Measurements from ENCODE around the gene SEMA7A.
"Not testable (repeated sequence)": the region's sequence is repeated elsewhere in the genome, so short reads cannot be mapped to it uniquely, and the experiment has no call there.

SEMA7A gene

DNA sequence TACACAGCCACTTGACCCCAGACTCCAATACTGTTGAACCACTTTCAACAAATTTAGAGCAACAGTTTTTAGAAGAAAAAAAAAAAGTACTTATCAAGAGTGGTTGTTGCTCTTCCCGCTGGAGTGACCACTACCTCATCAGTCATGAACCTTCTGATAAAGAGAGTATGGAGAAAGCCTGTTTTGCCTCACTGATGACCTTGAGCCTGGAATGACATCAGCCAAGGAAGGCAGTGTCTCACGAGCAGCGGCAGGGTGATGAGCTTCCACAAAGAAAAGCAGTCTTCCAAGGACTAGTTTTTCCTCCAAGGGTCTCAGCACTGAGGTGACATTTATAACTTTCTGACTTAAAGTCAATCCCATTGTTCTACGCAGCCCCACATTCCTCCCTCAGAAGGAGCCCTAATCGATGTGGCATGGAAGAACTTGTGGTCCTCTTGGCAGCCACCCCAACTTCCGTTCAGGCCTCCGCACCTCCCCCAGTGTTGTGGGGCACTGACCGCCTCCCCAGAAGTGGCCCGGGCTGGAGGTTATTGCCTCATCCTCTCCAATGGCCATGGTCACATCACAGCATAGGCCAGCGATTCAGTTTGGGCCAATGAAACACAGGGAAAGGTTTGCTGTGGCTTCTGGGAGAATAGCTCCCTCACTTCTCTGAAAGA lies 64.5 kb downstream of the SEMA7A start:
- DNase-seq (ENCODE audit: low read depth, low spot score) = no peak
- no peak overlapping the region for H3K4me3 ChIP-seq
- TF ChIP-seq EZH2 (IDR thresholded peaks at IDR 0.05) = no peak
- H3K9me3 ChIP-seq (ENCODE audit: low read depth, low read length) = no peaks in the 10 kb centered on the region
- no peaks in the 10 kb centered on the region for H3K36me3 ChIP-seq (ENCODE audit: insufficient read depth, low read length)
- no peak overlapping the region for H3K27ac ChIP-seq
- no peak overlapping the region for H3K9ac ChIP-seq (ENCODE audit: insufficient read length)

GRCh38 chr15:74368121-74368520 lies 65.6 kb downstream of the SEMA7A start:
- no peak for DNase-seq (ENCODE audit: low read depth, low spot score)

DNA sequence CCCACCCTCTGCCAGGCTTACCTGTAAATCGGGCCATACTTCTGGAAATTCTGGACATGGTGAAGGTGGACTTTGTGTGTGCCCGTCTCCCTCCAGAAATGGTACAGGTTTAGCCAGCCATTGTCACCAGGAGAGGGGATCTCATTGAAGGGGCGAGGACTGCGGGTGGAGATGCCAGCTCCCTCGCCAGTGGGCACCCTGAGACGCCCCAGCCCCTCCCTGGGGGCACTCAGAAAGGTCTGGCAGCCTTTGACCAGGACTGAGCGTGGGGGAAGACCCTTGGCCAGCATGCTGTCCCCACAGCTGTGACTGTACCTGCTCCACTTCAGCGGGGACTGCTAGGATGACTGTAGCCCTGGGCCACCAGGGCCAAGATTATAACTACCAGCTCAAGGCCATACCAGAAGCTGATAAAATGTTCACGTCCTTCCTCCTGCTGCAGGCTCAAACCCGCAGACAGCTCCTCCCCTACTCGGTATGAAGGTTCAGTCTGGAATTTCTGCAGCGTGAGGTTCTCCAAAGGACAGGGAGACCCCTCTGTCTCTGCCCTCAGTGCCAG lies 66.4 kb downstream of the SEMA7A start, which contains the start of gene CYP11A1:
Gene CYP11A1 (minus strand): TSS at position 351 of the 559 bp plus-strand sequence. CDS start 61 bp downstream, at position 290.
- H3K9me3 ChIP-seq (ENCODE audit: low read depth, low read length) = no peaks in the 10 kb centered on the region
- H3K27ac ChIP-seq = no peak within 1 kb of the TSS
- TF ChIP-seq FOXP2 (optimal IDR thresholded peaks at IDR 0.05; ENCODE audit: control extremely low read depth, extremely low read length, insufficient read depth) (no peak), EZH2 (IDR thresholded peaks at IDR 0.05) (no peak), POLR2AphosphoS5 (IDR thresholded peaks at IDR 0.05; ENCODE audit: borderline replicate concordance, low read depth, low read length) (no peak)
- no peaks in the 10 kb centered on the region for H3K36me3 ChIP-seq (ENCODE audit: insufficient read depth, low read length)
- no peak within 1 kb of the TSS for H3K9ac ChIP-seq (ENCODE audit: insufficient read length)
- no peak within 1 kb of the TSS for H3K4me3 ChIP-seq
- DNase-seq (ENCODE audit: low read depth, low spot score) = no peak

More at GRCh38 chr15:74368121-74368520, 65.6 kb downstream of the SEMA7A start:
- TF ChIP-seq FOXP2 (optimal IDR thresholded peaks at IDR 0.05; ENCODE audit: control extremely low read depth, extremely low read length, insufficient read depth) (no peak), EZH2 (IDR thresholded peaks at IDR 0.05) (no peak), POLR2AphosphoS5 (IDR thresholded peaks at IDR 0.05; ENCODE audit: borderline replicate concordance, low read depth, low read length) (no peak)
- Histone ChIP-seq H3K9me3 (ENCODE audit: low read depth, low read length) (no peaks in the 10 kb centered on the region), H3K27ac (no peak overlapping the region), H3K9ac (ENCODE audit: insufficient read length) (no peak overlapping the region), H3K4me3 (no peak overlapping the region), H3K36me3 (ENCODE audit: insufficient read depth, low read length) (no peaks in the 10 kb centered on the region)

- no peak for DNase-seq (ENCODE audit: low read depth, low spot score)
- TF ChIP-seq EZH2 (IDR thresholded peaks at IDR 0.05) (no peak), FOXP2 (optimal IDR thresholded peaks at IDR 0.05; ENCODE audit: control extremely low read depth, extremely low read length, insufficient read depth) (no peak), POLR2AphosphoS5 (IDR thresholded peaks at IDR 0.05; ENCODE audit: borderline replicate concordance, low read depth, low read length) (no peak)
- H3K9me3 ChIP-seq (ENCODE audit: low read depth, low read length) = no peaks in the 10 kb centered on the region
- no peaks in the 10 kb centered on the region for H3K36me3 ChIP-seq (ENCODE audit: insufficient read depth, low read length)
- no peak overlapping the region for H3K4me3 ChIP-seq
- no peak overlapping the region for H3K9ac ChIP-seq (ENCODE audit: insufficient read length)
- no peak overlapping the region for H3K27ac ChIP-seq
These were observed 67.9 kb downstream of the SEMA7A start for GRCh38 chr15:74365598-74366445.

GRCh38 chr15:74364936-74365597 lies 68.7 kb downstream of the SEMA7A start:
- TF ChIP-seq POLR2AphosphoS5 (IDR thresholded peaks at IDR 0.05; ENCODE audit: borderline replicate concordance, low read depth, low read length) (no peak), FOXP2 (optimal IDR thresholded peaks at IDR 0.05; ENCODE audit: control extremely low read depth, extremely low read length, insufficient read depth) (no peak), EZH2 (IDR thresholded peaks at IDR 0.05) (no peak)
- Histone ChIP-seq H3K4me3 (no peak overlapping the region), H3K27ac (no peak overlapping the region), H3K9me3 (ENCODE audit: low read depth, low read length) (no peaks in the 10 kb centered on the region), H3K9ac (ENCODE audit: insufficient read length) (no peak overlapping the region), H3K36me3 (ENCODE audit: insufficient read depth, low read length) (no peaks in the 10 kb centered on the region)
- no peak for DNase-seq (ENCODE audit: low read depth, low spot score)

- TF ChIP-seq FOXP2 (optimal IDR thresholded peaks at IDR 0.05; ENCODE audit: control extremely low read depth, extremely low read length, insufficient read depth) (no peak), POLR2AphosphoS5 (IDR thresholded peaks at IDR 0.05; ENCODE audit: borderline replicate concordance, low read depth, low read length) (no peak), EZH2 (IDR thresholded peaks at IDR 0.05) (no peak)
- no peak overlapping the region for H3K4me3 ChIP-seq
- H3K36me3 ChIP-seq (ENCODE audit: insufficient read depth, low read length) = no peaks in the 10 kb centered on the region
- H3K27ac ChIP-seq = no peak overlapping the region
- no peak for DNase-seq (ENCODE audit: low read depth, low spot score)
- H3K9ac ChIP-seq (ENCODE audit: insufficient read length) = no peak overlapping the region
- no peaks in the 10 kb centered on the region for H3K9me3 ChIP-seq (ENCODE audit: low read depth, low read length)
These were observed 71.3 kb downstream of the SEMA7A start for GRCh38 chr15:74362482-74362881.

DNA sequence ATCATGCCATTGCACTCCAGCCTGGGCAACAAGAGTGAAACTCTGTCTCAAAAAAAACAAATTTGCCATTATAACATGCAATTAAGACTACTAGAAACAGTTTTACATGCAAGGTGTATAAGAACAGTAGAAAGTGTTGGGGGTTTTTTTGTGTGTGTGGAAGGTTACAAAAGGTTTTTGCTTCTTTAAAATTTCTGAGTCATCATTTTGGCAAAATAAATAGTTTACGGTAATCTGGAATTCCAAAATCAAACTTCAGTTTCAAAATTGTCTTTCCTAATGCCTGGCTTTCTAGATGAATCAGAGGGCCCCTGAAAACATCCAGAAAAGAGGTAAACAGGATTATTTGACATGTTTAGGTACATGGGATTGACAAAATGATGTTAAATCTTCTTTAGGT lies 72.9 kb downstream of the SEMA7A start:
- H3K27ac ChIP-seq; H3K9ac ChIP-seq (ENCODE audit: insufficient read length); H3K9me3 ChIP-seq (ENCODE audit: low read depth, low read length); DNase-seq (ENCODE audit: low read depth, low spot score); H3K36me3 ChIP-seq (ENCODE audit: insufficient read depth, low read length); H3K4me3 ChIP-seq: not testable (repeated sequence)

DNA sequence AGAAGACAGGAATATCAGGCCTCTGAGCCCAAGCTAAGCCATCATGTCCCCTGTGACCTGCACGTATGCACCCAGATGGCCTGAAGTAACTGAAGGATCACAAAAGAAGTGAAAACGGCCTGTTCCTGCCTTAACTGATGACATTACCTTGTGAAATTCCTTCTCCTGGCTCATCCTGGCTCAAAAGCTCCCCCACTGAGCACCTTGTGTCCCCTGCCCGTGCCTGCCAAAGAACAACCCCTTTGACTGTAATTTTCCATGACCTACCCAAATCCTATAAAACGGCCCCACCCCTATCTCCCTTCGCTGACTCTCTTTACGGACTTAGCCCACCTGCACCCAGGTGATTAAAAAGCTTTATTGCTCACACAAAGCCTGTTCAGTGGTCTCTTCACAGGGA lies 74.4 kb downstream of the SEMA7A start:
- H3K36me3 ChIP-seq (ENCODE audit: insufficient read depth, low read length); H3K27ac ChIP-seq; H3K9me3 ChIP-seq (ENCODE audit: low read depth, low read length); H3K9ac ChIP-seq (ENCODE audit: insufficient read length); H3K4me3 ChIP-seq; DNase-seq (ENCODE audit: low read depth, low spot score): not testable (repeated sequence)
